ENCODE measurements around the gene ZNF425. TPM values are rescaled to one million over a fixed set of nuclear protein-coding genes. Genes with fewer than 3 reads are reported as not detected.

Gene ZNF425
- total RNA-seq, 1 donor from 2014 or later = not detected

- peak; percentile 29 to 92 for DNase-seq (ENCODE audit: low spot score in 2 of 2)
- peak; percentile 91 to 97 (median 94) for TF ChIP-seq CTCF (IDR thresholded peaks at IDR 0.05)
- intact Hi-C loops (cut with DNase I) = loop anchor here (1.0 to 2.0 kb wide), 5 partner anchors 25 to 103 kb away; partner anchors contain the start of genes PDIA4 and ZNF425
- H3K36me3 ChIP-seq = no peaks in the 10 kb centered on the region
- H3K27ac ChIP-seq = peak within 1 kb of the TSS; percentile 96 to 97
- peak within 1 kb of the TSS; percentile 95 to 97 for H3K4me3 ChIP-seq
- no peaks in the 10 kb centered on the region for H3K27me3 ChIP-seq
- H3K9me3 ChIP-seq = no peaks in the 10 kb centered on the region
- peaks cover 0 to 7% of the 10 kb centered on the region in 2 donors for H3K4me1 ChIP-seq
Measured at GRCh38 chr7:149090397-149091195, 35.5 kb downstream of the ZNF425 start, which contains the start of gene ZNF786. Gene ZNF786, minus strand, starts transcription at chr7:149090718. Its CDS starts 78 bp downstream, at chr7:149090640.

- no peaks in the 10 kb centered on the region for H3K36me3 ChIP-seq
- no peaks in the 10 kb centered on the region for H3K9me3 ChIP-seq
- no peak overlapping the region for H3K27ac ChIP-seq
- intact Hi-C loops (cut with DNase I) = no loop called here
- peaks cover 0 to 7% of the 10 kb centered on the region in 2 donors for H3K4me1 ChIP-seq
- DNase-seq (ENCODE audit: low spot score in 2 of 2) = no peak
- H3K27me3 ChIP-seq = no peaks in the 10 kb centered on the region
- no peak overlapping the region for H3K4me3 ChIP-seq
- TF ChIP-seq CTCF (IDR thresholded peaks at IDR 0.05) = no peak
Measured at GRCh38 chr7:149087376-149087775, 38.7 kb downstream of the ZNF425 start.

GRCh38 chr7:149085866-149086265 lies 40.3 kb downstream of the ZNF425 start:
- no peak for TF ChIP-seq CTCF (IDR thresholded peaks at IDR 0.05)
- intact Hi-C loops (cut with DNase I) = no loop called here
- DNase-seq (ENCODE audit: low spot score in 2 of 2) = no peak
- H3K9me3 ChIP-seq = no peaks in the 10 kb centered on the region
- H3K27me3 ChIP-seq = no peaks in the 10 kb centered on the region
- H3K27ac ChIP-seq = no peak overlapping the region
- H3K4me3 ChIP-seq = no peak overlapping the region
- H3K36me3 ChIP-seq = no peaks in the 10 kb centered on the region
- H3K4me1 ChIP-seq = peaks cover 0 to 4% of the 10 kb centered on the region in 2 donors

GRCh38 chr7:149084407-149084806 lies 41.7 kb downstream of the ZNF425 start:
- H3K9me3 ChIP-seq = no peaks in the 10 kb centered on the region
- H3K4me1 ChIP-seq = no peaks in the 10 kb centered on the region
- no peak overlapping the region for H3K4me3 ChIP-seq
- TF ChIP-seq CTCF (IDR thresholded peaks at IDR 0.05) = no peak
- intact Hi-C loops (cut with DNase I) = no loop called here
- no peak overlapping the region for H3K27ac ChIP-seq
- no peaks in the 10 kb centered on the region for H3K27me3 ChIP-seq
- peaks cover 0 to 4% of the 10 kb centered on the region in 2 donors for H3K36me3 ChIP-seq
- DNase-seq (ENCODE audit: low spot score in 2 of 2) = no peak

GRCh38 chr7:149081914-149082313 lies 44.2 kb downstream of the ZNF425 start:
- Histone ChIP-seq H3K4me1 (no peaks in the 10 kb centered on the region), H3K36me3 (peaks cover 0 to 4% of the 10 kb centered on the region in 2 donors), H3K27ac (no peak overlapping the region), H3K27me3 (no peaks in the 10 kb centered on the region), H3K4me3 (no peak overlapping the region), H3K9me3 (no peaks in the 10 kb centered on the region)
- TF ChIP-seq CTCF (IDR thresholded peaks at IDR 0.05) = no peak
- intact Hi-C loops (cut with DNase I) = no loop called here
- DNase-seq (ENCODE audit: low spot score in 2 of 2) = no peak

All from ascending aorta (tissue), 2 donors.